Iris pigment epithelial cell (primary cell): ENCODE data around the gene TEX19.
"Not testable (repeated sequence)": the region's sequence is repeated elsewhere in the genome, so short reads cannot be mapped to it uniquely, and the experiment has no call there.

ENCODE experiments used
- DNase-seq: peaks from one replicate; pipeline ENCODE4 v3.0.0-alpha.2; 2011; ENCODE audit warnings: low read depth

Gene TEX19

GRCh38 chr17:82338858-82339633, 20.0 kb upstream of the TEX19 start:
- peak; percentile 72 for DNase-seq

GRCh38 chr17:82339634-82340580, 19.1 kb upstream of the TEX19 start:
- DNase-seq, result no peak

DNA sequence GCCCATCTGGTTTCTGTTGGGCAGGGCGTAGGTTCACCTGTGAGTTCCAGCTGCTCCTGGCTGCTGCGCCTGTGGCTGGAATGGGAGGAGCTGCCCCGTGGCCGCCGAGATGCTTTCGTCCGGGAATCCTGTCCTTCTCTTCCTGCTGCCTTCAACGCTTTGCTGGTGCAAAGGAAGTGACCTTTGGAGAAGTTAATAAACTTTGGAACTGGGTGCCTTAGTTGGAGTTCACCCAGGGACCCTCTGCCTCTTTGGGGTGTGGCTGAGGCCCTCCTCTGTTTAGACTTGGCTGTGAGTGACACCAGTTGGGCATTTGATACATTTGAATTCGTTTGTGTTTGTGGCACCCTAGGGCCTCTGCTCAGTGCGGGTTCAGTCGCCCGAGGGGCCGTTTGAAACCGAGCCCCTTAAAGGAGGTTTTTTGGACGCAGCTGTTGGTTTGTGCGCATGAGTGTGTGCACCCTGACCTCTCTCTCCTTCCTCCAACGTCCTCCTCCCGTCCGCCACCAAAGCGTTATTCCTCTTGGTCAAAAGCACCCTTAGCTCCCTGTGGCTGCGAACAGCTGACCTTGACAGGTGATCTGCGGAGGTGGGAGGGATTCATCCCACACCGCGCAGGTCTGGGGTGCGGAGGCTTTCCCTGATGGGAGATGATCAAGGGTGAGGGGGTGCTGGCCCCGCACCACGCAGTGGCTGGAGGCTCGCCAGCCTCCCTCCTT, 16.5 kb upstream of the TEX19 start:
- DNase-seq, result no peak

GRCh38 chr17:82343560-82343959, 15.5 kb upstream of the TEX19 start:
- DNase-seq, result no peak

DNA sequence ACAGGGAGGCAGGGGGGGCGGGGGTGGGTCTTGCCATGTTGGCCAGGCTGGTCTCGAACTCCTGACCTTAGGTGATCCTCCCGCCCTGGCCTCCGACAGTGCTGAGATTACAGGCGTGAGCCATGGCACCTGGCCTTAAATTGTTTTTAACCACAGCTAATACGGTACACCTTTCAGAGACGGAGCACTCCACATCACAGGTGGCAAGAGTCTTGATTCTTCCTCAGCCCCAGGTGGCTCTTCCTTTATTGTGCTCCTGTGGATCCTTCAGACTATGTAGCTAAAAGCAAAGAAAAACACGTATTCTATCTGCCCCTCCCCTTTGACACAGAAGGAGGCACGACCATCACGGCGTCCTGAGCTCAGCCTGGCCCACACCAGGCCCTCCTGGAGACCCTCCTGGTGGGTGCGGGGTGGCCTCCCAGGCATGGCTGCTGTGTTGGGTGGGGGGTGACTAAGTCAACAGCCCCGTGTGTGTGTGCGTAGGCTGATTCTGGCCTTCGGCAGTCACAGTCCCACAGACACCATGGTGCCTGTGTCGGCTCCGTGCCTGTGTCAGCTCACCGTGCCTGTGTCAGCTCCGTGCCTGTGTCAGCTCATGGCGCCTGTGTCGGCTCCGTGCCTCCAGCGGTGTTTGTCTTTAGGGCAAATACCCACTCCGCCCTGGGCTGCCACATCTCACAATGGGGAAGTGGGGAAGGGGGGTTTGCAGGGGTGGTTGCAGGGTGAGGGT, 14.7 kb upstream of the TEX19 start:
- no peak for DNase-seq

- no peak for DNase-seq
Measured at GRCh38 chr17:82345151-82345976, 13.7 kb upstream of the TEX19 start.

- DNase-seq, result no peak
Measured at GRCh38 chr17:82346342-82347300, 12.4 kb upstream of the TEX19 start.

DNA sequence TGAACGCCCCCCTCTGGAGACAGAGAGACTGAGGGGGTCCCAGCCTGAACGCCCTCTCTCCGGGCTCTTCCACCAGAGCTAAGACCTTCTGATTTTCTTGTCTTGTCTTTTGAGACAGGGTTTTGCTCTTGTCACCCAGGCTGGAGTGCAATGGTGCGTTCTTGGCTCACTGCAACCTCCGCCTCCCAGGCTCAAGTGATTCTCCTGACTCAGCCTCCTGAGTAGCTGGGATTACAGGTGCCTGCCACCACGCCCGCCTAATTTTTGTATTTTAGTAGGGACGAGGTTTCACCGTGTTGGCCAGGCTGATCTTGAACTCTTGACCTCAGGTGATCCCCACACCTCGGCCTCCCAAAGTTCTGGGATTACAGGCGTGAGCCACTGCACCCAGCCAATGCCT, 11.1 kb upstream of the TEX19 start:
- DNase-seq, result not testable (repeated sequence)

GRCh38 chr17:82348434-82348833, 10.6 kb upstream of the TEX19 start:
- no peak for DNase-seq

DNA sequence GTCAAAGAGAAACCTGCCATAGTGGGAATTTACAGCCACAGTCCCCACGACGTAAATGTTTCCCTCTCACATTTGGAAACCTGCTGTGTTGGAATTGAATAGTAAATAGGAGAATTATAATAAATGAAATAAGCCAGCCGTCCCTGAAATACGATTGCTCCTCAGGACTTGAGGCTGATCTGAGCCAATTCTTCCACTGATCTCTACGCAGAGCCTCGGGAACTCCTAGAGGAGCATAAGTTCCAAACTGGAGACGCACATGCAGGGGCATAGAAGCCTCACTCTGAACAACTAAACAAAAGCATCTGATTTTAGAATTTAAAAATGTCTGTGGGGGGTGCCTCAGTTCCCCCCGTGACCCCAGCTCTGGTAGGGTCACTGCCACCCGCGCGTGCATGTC, 10.2 kb upstream of the TEX19 start:
- DNase-seq, result no peak

DNA sequence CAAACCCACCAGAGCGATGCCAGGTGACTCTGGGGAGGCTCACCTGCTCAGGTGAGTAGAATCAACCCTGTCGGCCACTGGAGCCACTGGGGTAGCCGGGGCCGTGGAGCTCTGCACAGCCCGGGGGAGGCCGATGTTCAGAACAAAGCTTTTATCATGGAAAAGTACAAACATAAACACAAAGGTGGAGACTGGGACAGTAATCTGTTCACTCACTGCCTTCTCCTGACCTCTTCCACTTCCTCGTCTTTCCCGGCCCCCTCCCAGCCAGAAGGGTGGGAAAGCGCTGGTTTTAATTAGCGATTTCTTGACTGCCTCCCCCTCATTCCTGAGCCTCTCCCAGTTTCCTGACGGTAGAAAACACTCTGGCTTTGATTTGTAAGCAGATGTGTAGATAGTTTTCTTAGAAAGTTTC, 9.8 kb upstream of the TEX19 start:
- DNase-seq, result no peak

- DNase-seq, result no peak
Measured at GRCh38 chr17:82350182-82351030, 8.6 kb upstream of the TEX19 start.

DNA sequence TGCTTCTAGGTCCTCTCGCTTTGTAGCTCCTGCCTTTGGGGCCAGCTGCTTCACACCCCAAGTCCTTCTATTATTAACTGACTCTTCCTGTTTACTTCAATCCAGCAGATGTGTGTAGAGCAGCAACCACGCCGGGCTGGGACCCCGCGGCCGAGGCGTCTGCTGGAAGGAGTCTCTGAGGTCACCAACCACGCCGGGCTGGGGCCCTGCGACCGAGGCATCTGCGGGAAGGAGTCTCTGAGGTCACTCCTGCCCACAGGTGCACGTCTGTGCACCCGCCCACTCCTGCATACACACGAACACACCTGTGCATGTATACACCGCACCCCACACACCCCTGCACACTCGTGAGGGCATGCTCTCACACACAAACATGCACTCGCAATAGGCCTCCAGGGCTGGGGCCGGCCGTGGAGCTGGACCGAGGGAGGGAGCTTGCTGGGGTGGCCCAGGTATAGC, 7.8 kb upstream of the TEX19 start:
- DNase-seq, result no peak

DNA sequence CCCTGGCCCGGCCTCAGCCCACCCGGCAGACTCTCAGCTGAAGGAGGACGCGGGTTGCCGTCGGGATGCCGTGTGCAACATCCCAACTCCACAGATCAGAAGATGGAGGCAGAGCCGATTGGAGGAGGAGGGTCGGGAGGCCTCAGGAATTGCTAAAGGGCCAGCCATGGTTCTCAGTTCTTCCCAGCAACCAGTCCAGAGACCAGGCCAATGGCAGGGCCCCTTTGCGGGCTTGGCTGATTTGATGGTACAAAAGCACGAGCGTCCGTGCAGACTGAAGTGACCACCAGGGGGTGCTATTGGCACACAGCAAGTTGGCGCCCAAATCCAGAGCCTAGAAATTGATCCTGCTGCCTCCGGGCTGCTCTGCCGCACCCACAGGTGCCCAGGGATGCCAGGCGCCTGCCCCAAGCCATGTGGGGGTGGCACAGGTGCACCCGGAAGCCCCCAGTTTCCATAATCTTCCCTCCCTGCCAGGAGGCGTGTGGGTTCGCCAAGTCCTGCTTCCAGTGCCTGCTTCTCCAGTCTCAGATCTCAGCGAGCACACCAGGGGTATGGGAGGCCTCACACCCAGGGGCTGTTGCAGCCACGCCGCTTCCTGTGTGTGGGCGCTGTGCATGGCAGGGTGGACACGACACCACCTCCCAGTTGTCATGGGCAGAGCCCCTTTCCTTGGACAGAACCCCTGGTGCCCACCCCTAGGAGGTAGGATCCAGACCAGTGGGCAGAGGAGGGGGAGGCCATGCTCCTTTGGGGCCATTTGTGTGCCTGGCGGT, 7.1 kb upstream of the TEX19 start:
- peak; percentile 87 for DNase-seq

GRCh38 chr17:82353484-82353883, 5.6 kb upstream of the TEX19 start:
- DNase-seq, result no peak

DNA sequence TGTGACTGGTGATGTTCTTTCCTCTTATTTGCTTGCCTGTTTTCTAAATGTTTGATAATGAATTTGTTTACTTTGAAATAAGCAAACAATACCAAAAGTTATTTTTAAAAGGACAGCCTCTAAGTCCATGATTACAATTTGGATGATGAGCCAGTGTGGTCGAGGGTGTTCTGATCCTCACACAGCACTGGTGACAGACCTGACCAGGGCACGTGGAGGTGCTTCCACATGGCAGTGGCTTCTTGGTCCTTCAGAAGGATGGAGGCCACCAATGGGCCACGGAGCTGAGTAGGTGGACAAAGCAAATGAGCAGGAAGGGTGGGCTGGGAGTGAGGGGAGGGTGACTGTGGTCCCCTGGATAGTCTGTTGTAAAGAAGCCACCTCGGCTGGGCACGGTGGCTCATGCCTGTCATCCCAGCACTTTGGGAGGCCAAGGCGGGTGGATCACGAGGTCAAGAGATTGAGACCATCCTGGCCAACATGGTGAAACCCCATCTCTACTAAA, 4.2 kb upstream of the TEX19 start:
- DNase-seq, result no peak

DNA sequence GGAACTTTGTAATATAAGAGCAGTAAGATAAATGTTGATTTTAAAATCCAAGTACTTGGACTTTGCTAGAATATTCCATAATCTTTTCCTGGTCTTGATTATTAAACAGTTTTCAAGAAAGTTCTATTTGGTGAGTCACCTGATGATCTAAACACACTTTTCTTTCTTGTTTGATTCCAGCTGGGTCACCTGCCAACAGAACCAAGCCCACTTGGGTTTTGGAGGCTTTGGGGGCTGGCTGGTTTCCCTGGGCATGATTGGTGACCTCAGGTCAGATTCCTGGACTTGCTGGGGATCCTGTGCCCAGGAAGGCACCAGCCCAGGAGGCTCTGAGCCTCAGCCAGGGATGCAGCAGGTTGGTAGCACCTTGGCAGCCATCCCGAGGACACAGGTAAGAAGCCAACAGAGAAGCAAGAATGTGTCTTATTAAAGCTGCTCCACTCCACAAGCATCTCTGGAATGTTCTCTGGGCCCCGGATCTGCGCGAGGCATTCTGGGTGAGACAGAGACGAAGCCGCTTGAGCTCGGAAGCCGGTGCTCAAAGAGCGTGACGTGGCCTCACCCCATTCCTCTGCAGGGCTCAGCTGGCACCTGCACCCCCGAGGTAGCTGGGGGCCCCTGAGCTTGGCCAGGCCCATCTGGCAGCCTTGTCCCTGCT, 3.1 kb upstream of the TEX19 start:
- DNase-seq, result peak; percentile 54
